Gastrocnemius medialis (tissue), 4 donors: ENCODE results near the gene CSN2. TPM values are rescaled to one million over a fixed set of nuclear protein-coding genes. Genes with fewer than 3 reads are reported as not detected.

Experiments used
- ATAC-seq, 2 donors: fragments of 150-250 bp; one replicate each; pipeline ENCODE4 v1.9.1; 2016
- DNase-seq, 2 donors: peaks; one replicate each; pipeline ENCODE4 v3.0.0-alpha.2; 2019
- H3K27ac ChIP-seq, 4 donors: fragments of 200-600 bp; sonication (generic); 1 replicate in 1 of 4; 2 replicates in 3 of 4; pipeline ENCODE4 v1.5.1; 2016 to 2018; ENCODE audit warnings: mild to moderate bottlenecking in 2 of 4, moderate library complexity in 1 of 4
- H3K27me3 ChIP-seq, 3 donors: fragments of 200-600 bp; sonication (generic) in 2 of 3; 1 replicate in 1 of 3; 2 replicates in 2 of 3; pipeline versions ENCODE4 v1.5.1 to v1.6.0; 2016 to 2019; ENCODE audit warnings: mild to moderate bottlenecking in 1 of 3, moderate library complexity in 1 of 3
- H3K36me3 ChIP-seq, 2 donors: fragments of 200-600 bp; sonication (generic) in 1 of 2; one replicate each; pipeline ENCODE4 v1.5.1; 2017 to 2018
- H3K4me1 ChIP-seq, 2 donors: fragments of 200-600 bp; sonication (generic) in 1 of 2; one replicate each; pipeline ENCODE4 v1.5.1; 2016 to 2017; ENCODE audit warnings: mild to moderate bottlenecking in 2 of 2
- H3K4me3 ChIP-seq, 4 donors: fragments of 200-600 bp; sonication (generic) in 3 of 4; 1 replicate in 1 of 4; 2 replicates in 3 of 4; pipeline ENCODE4 v1.5.1; 2016 to 2019; ENCODE audit warnings: mild to moderate bottlenecking in 2 of 4
- H3K9me3 ChIP-seq, 3 donors: fragments of 200-600 bp; sonication (generic) in 2 of 3; 1 replicate in 1 of 3; 2 replicates in 2 of 3; pipeline ENCODE4 v1.5.1; 2016 to 2019
- POLR2A ChIP-seq, 2 donors: fragments of 450-650 bp; IDR thresholded peaks; one replicate each; pipeline ENCODE4 v1.6.1; 2017; ENCODE audit warnings: antibody characterized with exemption in 2 of 2, mild to moderate bottlenecking in 2 of 2, moderate library complexity in 2 of 2
- in situ Hi-C, 4 donors: fragments of 200-750 bp; cut with MboI; loops; one replicate each; pipeline versions ENCODE4 v1.15.0 to v1.8.0; 2017; ENCODE audit warnings: low sequenced_read_pairs in 4 of 4
- intact Hi-C: fragments of 100-400 bp; cut with DNase I; formaldehyde crosslinking; loops from one replicate; pipeline ENCODE4 v1.15.1; 2023; ENCODE audit warnings: low total_unique reads
- total RNA-seq, 4 donors: library from RNA; depleted of rRNA; stranded (reverse); fragments of >200 nt; gene quantifications; one replicate each; pipeline versions ENCODE4 v1.1.0 to v1.2.3, GENCODE V29; 2016
- TF ChIP-seq, protein P1 (sequence below), 5 experiments: fragments of 450-650 bp in 3 of 5; fragments of 200-600 bp in 2 of 5; sonication (generic) in 2 of 5; IDR thresholded peaks in 4 of 5; conservative IDR thresholded peaks in 1 of 5; 1 replicate in 4 of 5; 2 replicates in 1 of 5; pipeline ENCODE4 v1.5.1; 2016 to 2019; ENCODE audit warnings: antibody characterized with exemption in 5 of 5, mild to moderate bottlenecking in 3 of 5, moderate library complexity in 3 of 5

The CSN2 gene, protein sequence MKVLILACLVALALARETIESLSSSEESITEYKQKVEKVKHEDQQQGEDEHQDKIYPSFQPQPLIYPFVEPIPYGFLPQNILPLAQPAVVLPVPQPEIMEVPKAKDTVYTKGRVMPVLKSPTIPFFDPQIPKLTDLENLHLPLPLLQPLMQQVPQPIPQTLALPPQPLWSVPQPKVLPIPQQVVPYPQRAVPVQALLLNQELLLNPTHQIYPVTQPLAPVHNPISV
- not detected for total RNA-seq

DNA sequence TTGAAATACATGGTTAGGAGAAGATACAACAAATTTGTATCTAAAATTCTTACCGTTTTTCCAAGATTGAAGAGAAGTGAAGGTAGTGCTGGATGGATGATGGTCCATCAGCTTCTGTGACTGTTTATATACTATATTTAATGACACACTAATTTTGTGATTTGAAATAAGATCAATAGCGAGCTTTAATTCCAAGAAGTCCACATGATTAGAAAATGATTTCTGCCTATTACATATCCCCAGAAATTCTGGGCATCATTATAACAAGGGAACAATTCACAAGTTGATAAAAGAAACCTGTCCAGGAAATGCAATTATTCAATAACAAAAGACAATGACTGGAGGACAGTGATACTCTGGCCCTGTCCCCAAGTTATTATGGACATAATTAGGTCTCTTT lies at the start of gene CSN2:
Gene CSN2, minus strand, starts transcription at position 101 of the 400 bp plus-strand sequence. CDS start 4,733 bp downstream, outside the sequence.
- H3K9me3 ChIP-seq: no peaks in the 10 kb centered on the region
- TF ChIP-seq, protein P1, sequence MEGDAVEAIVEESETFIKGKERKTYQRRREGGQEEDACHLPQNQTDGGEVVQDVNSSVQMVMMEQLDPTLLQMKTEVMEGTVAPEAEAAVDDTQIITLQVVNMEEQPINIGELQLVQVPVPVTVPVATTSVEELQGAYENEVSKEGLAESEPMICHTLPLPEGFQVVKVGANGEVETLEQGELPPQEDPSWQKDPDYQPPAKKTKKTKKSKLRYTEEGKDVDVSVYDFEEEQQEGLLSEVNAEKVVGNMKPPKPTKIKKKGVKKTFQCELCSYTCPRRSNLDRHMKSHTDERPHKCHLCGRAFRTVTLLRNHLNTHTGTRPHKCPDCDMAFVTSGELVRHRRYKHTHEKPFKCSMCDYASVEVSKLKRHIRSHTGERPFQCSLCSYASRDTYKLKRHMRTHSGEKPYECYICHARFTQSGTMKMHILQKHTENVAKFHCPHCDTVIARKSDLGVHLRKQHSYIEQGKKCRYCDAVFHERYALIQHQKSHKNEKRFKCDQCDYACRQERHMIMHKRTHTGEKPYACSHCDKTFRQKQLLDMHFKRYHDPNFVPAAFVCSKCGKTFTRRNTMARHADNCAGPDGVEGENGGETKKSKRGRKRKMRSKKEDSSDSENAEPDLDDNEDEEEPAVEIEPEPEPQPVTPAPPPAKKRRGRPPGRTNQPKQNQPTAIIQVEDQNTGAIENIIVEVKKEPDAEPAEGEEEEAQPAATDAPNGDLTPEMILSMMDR (IDR thresholded peaks at IDR 0.05 in 4 of 5, conservative IDR thresholded peaks at IDR 0.05 in 1 of 5): no peak
- no peak for TF ChIP-seq POLR2A (IDR thresholded peaks at IDR 0.05)
- no peak for DNase-seq
- H3K4me1 ChIP-seq: no peaks in the 10 kb centered on the region
- H3K27me3 ChIP-seq: no peaks in the 10 kb centered on the region
- no peaks in the 10 kb centered on the region for H3K36me3 ChIP-seq
- ATAC-seq: no peak
- in situ Hi-C loops: no loop called here
- intact Hi-C loops: no loop called here
- no peak within 1 kb of the TSS for H3K27ac ChIP-seq
- no peak within 1 kb of the TSS for H3K4me3 ChIP-seq

DNA sequence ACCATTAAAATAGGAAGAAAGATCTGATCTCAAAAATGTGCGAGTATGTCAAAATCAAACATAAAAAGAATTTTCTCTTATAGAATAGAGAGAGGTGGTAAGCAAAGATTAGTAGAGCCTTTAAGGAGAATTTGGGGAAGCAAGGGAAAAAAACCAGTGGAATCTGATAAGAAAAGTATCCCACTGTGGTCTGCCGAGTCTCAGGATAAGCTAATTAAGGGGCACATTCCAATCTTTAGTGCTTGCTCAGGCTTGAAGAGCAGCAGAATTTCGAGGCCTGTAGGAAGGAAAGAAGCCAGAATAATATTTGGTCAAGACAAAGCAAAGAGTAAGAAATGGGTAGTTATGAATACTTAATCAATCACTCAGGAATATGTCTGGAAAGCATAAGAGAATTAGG lies 43.2 kb upstream of the CSN2 start:
- Histone ChIP-seq H3K27me3 (no peaks in the 10 kb centered on the region), H3K36me3 (no peaks in the 10 kb centered on the region), H3K4me1 (no peaks in the 10 kb centered on the region), H3K9me3 (no peaks in the 10 kb centered on the region), H3K4me3 (no peak overlapping the region), H3K27ac (no peak overlapping the region)
- DNase-seq (no peak), ATAC-seq (no peak)
- in situ Hi-C loops (no loop called here), intact Hi-C loops (no loop called here)
- no peak for TF ChIP-seq POLR2A (IDR thresholded peaks at IDR 0.05)
- TF ChIP-seq, protein P1 (IDR thresholded peaks at IDR 0.05 in 4 of 5, conservative IDR thresholded peaks at IDR 0.05 in 1 of 5): no peak

DNA sequence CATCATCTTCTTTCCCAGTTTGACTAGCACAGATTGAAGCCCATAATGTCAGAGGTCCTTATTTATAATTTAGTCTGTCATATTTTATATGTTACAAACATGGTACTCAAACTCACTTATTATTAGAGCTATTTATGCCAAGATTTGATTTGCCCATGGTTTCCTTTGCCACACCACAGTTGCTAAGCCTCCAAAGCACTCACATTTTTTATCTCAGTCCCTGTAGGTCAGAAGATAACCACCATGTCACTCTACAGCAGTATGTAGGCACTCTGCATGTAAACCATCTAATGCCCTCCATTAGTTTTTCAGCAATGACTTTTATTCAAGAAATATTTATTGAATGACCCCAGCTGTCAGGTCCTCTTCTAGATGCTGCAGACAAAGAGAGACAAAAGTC lies 37.0 kb upstream of the CSN2 start:
- Histone ChIP-seq H3K9me3 (no peaks in the 10 kb centered on the region), H3K4me3 (no peak overlapping the region), H3K4me1 (no peaks in the 10 kb centered on the region), H3K27me3 (no peaks in the 10 kb centered on the region), H3K36me3 (no peaks in the 10 kb centered on the region), H3K27ac (no peak overlapping the region)
- no peak for DNase-seq
- TF ChIP-seq, protein P1 (IDR thresholded peaks at IDR 0.05 in 4 of 5, conservative IDR thresholded peaks at IDR 0.05 in 1 of 5): no peak
- TF ChIP-seq POLR2A (IDR thresholded peaks at IDR 0.05): no peak
- intact Hi-C loops: no loop called here
- ATAC-seq: no peak
- in situ Hi-C loops: no loop called here

DNA sequence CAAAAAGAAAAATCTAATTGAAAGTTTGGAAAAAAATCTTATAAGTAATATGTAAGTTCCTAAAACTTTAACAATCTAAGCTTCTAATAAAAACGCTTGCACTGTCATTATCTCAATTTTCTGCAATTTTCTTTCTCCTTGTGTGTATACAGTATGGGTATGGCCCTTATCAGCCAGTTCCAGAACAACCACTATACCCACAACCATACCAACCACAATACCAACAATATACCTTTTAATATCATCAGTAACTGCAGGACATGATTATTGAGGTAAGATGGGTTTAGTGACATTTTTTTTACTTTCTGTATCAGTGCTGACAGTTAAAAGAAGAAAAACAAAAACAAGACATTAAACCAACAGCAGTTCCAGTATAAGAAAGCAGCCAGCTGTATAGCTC lies 35.2 kb upstream of the CSN2 start:
- in situ Hi-C loops: no loop called here
- Histone ChIP-seq H3K4me3 (no peak overlapping the region), H3K9me3 (no peaks in the 10 kb centered on the region), H3K27ac (no peak overlapping the region), H3K36me3 (no peaks in the 10 kb centered on the region), H3K27me3 (no peaks in the 10 kb centered on the region), H3K4me1 (no peaks in the 10 kb centered on the region)
- ATAC-seq: no peak
- intact Hi-C loops: no loop called here
- no peak for TF ChIP-seq POLR2A (IDR thresholded peaks at IDR 0.05)
- TF ChIP-seq, protein P1 (IDR thresholded peaks at IDR 0.05 in 4 of 5, conservative IDR thresholded peaks at IDR 0.05 in 1 of 5): no peak
- DNase-seq: no peak

DNA sequence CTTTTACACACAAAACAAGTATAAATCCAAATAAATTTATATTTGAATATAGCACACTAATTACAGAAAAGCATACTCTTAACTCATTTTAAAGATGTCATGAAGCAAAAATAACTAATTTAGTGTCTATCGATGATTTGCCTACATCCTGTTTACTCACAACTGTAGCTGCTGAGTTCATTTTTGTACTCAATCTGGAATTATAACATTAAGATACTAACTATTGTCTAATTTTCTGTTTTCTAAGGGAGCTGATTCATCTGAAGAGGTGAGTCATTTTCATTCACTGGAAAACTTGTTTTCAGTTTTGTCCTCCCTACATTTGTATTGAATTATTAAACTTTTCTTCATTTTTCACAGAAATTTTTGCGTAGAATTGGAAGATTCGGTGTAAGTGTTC lies 33.9 kb upstream of the CSN2 start:
- in situ Hi-C loops (no loop called here), intact Hi-C loops (no loop called here)
- ATAC-seq: no peak
- Histone ChIP-seq H3K4me1 (no peaks in the 10 kb centered on the region), H3K4me3 (no peak overlapping the region), H3K27ac (no peak overlapping the region), H3K27me3 (no peaks in the 10 kb centered on the region), H3K36me3 (no peaks in the 10 kb centered on the region), H3K9me3 (no peaks in the 10 kb centered on the region)
- TF ChIP-seq, protein P1 (IDR thresholded peaks at IDR 0.05 in 4 of 5, conservative IDR thresholded peaks at IDR 0.05 in 1 of 5): no peak
- no peak for TF ChIP-seq POLR2A (IDR thresholded peaks at IDR 0.05)
- DNase-seq: no peak
